HEK293T (cell line): ENCODE data around the gene SLC2A4RG.

Experiments
- ARNT ChIP-seq: fragments of 450-650 bp; IDR thresholded peaks from 2 replicates; pipeline ENCODE4 v1.6.1; 2017; ENCODE audit warnings: mild to moderate bottlenecking
- BHLHE40 ChIP-seq: fragments of 450-650 bp; IDR thresholded peaks from 2 replicates; pipeline ENCODE4 v1.6.1; 2016; ENCODE audit warnings: mild to moderate bottlenecking, moderate library complexity, borderline replicate concordance
- CTBP1 ChIP-seq: fragments of 450-650 bp; IDR thresholded peaks from 2 replicates; pipeline ENCODE4 v1.6.1; 2016; ENCODE audit warnings: borderline replicate concordance
- L3MBTL2 ChIP-seq: fragments of 450-650 bp; conservative IDR thresholded peaks from 2 replicates; pipeline ENCODE4 v1.6.1; 2016; ENCODE audit warnings: mild to moderate bottlenecking
- SUZ12 ChIP-seq: fragments of 450-650 bp; IDR thresholded peaks from 2 replicates; pipeline ENCODE4 v1.6.1; 2016; ENCODE audit warnings: mild to moderate bottlenecking
- ZNF384 ChIP-seq: fragments of 450-650 bp; IDR thresholded peaks from 2 replicates; pipeline ENCODE4 v1.6.1; 2016

GRCh38 chr20:63737945-63738686, 1.5 kb upstream of the SLC2A4RG start:
- TF ChIP-seq SUZ12 (no peak), BHLHE40 (no peak), L3MBTL2 (no peak), ARNT (no peak), CTBP1 (no peak), ZNF384 (no peak)
